WTC11 (cell line): ENCODE data around the gene STK16.

Source experiments
- CBFB ChIP-seq: sonication (generic); formaldehyde crosslinking; IDR thresholded peaks from 2 replicates; pipeline ENCODE4 v1.8.1; 2022; ENCODE audit warnings: mild to moderate bottlenecking, low read depth, missing genetic modification reagents
- ELF4 ChIP-seq: sonication (generic); formaldehyde crosslinking; IDR thresholded peaks from 2 replicates; pipeline ENCODE4 v1.8.1; 2022; ENCODE audit warnings: low read depth, mild to moderate bottlenecking, moderate library complexity, missing genetic modification reagents
- FOXJ3 ChIP-seq: sonication (generic); formaldehyde crosslinking; IDR thresholded peaks from 2 replicates; pipeline ENCODE4 v1.9.0; 2021; ENCODE audit warnings: missing genetic modification reagents, mild to moderate bottlenecking, borderline replicate concordance
- NR3C1 ChIP-seq: sonication (generic); formaldehyde crosslinking; conservative IDR thresholded peaks from 2 replicates; pipeline ENCODE4 v1.8.1; 2023; ENCODE audit warnings: low read depth, mild to moderate bottlenecking, missing genetic modification reagents
- RELA ChIP-seq: sonication (generic); formaldehyde crosslinking; IDR thresholded peaks from 2 replicates; pipeline ENCODE4 v1.8.1; 2022; ENCODE audit warnings: missing genetic modification reagents, mild to moderate bottlenecking, borderline replicate concordance
- TP53 ChIP-seq: sonication (generic); formaldehyde crosslinking; IDR thresholded peaks from 2 replicates; pipeline ENCODE4 v1.8.1; 2023; ENCODE audit warnings: mild to moderate bottlenecking, missing genetic modification reagents
- ZNF232 ChIP-seq: sonication (generic); formaldehyde crosslinking; IDR thresholded peaks from 2 replicates; pipeline ENCODE4 v1.8.0; 2022; ENCODE audit warnings: mild to moderate bottlenecking, missing genetic modification reagents
- ZNF263 ChIP-seq: sonication (generic); formaldehyde crosslinking; IDR thresholded peaks from 2 replicates; pipeline ENCODE4 v1.8.1; 2022; ENCODE audit warnings: low read depth, mild to moderate bottlenecking, moderate library complexity, missing genetic modification reagents
- TF ChIP-seq, protein P1 (sequence below): fragments of 200-600 bp; IDR thresholded peaks from 2 replicates; pipeline ENCODE4 v1.8.0; 2022; ENCODE audit warnings: antibody characterized with exemption
- TF ChIP-seq, protein P2 (sequence below): sonication (generic); formaldehyde crosslinking; IDR thresholded peaks from 2 replicates; pipeline ENCODE4 v1.8.0; 2022; ENCODE audit warnings: mild to moderate bottlenecking, missing genetic modification reagents
- TF ChIP-seq, protein P3 (sequence below): sonication (generic); formaldehyde crosslinking; IDR thresholded peaks from 2 replicates; pipeline ENCODE4 v1.8.0; 2022; ENCODE audit warnings: mild to moderate bottlenecking, missing genetic modification reagents

DNA sequence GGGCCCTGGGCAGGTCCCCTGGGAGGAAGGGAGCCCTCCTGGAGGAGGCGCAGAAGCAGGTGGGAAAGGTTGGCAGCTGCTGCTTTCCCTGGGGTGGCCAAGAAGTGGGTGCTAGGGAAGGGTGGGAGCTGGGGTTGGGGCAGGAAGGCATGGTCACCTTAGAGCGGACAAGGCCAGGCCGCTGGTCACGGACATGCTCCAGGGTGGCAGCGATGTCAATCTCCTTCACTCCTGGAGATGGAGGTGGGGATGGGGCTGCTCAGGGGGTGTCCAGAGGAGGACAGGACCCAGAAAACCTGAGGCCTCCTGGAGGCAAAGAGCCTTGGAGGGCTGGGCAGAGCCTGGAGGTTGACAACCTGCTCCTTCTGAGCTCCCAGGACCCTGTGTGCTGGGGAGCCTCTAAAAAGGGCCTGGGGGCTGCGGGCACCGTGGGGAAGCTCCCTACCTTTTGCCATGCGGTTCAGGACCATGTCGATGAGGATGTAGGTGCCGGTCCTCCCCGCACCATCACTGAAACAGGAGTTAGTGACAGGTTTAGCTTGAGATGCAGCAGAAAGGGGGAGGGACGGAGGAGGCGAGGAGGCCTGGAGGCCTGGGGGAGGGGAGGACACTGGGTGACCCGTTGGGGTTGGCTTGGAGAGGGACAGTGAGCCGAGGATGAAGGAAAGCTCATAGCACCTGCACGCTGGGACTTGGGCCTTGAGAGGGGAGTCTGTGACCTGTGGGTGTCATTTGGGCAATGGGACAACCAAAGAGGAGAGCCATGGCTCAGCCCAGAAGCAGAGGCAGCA lies 45.3 kb downstream of the STK16 start:
- TF ChIP-seq ELF4 (CRISPR knock-in tag) (no peak), RELA (CRISPR knock-in tag) (no peak), FOXJ3 (CRISPR knock-in tag) (no peak), TP53 (CRISPR knock-in tag) (no peak), CBFB (CRISPR knock-in tag) (no peak), ZNF232 (CRISPR knock-in tag) (no peak), ZNF263 (no peak), NR3C1 (no peak)
- TF ChIP-seq, protein P1, sequence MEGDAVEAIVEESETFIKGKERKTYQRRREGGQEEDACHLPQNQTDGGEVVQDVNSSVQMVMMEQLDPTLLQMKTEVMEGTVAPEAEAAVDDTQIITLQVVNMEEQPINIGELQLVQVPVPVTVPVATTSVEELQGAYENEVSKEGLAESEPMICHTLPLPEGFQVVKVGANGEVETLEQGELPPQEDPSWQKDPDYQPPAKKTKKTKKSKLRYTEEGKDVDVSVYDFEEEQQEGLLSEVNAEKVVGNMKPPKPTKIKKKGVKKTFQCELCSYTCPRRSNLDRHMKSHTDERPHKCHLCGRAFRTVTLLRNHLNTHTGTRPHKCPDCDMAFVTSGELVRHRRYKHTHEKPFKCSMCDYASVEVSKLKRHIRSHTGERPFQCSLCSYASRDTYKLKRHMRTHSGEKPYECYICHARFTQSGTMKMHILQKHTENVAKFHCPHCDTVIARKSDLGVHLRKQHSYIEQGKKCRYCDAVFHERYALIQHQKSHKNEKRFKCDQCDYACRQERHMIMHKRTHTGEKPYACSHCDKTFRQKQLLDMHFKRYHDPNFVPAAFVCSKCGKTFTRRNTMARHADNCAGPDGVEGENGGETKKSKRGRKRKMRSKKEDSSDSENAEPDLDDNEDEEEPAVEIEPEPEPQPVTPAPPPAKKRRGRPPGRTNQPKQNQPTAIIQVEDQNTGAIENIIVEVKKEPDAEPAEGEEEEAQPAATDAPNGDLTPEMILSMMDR: no peak
- TF ChIP-seq, protein P2, sequence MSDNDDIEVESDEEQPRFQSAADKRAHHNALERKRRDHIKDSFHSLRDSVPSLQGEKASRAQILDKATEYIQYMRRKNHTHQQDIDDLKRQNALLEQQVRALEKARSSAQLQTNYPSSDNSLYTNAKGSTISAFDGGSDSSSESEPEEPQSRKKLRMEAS (CRISPR knock-in tag): no peak
- TF ChIP-seq, protein P3, sequence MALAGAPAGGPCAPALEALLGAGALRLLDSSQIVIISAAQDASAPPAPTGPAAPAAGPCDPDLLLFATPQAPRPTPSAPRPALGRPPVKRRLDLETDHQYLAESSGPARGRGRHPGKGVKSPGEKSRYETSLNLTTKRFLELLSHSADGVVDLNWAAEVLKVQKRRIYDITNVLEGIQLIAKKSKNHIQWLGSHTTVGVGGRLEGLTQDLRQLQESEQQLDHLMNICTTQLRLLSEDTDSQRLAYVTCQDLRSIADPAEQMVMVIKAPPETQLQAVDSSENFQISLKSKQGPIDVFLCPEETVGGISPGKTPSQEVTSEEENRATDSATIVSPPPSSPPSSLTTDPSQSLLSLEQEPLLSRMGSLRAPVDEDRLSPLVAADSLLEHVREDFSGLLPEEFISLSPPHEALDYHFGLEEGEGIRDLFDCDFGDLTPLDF (CRISPR knock-in tag): no peak
